Activated T-helper 1 cell treated with anti-CD3 and anti-CD28 coated beads, Interleukin-12 subunit alpha, Interleukin-12 subunit beta, Interleukin-2, Interleukin-4 antibody, amounts not matched to agents 30 ng/mL and 10 ng/mL and 1 ng/mL, durations not matched to agents 14 hours and 24 hours and 36 hours (primary cell): ENCODE results near the gene TLE6. TPM values are rescaled to one million over a fixed set of nuclear protein-coding genes. Genes with fewer than 3 reads are reported as not detected.
"Not testable (repeated sequence)": the region's sequence is repeated elsewhere in the genome, so short reads cannot be mapped to it uniquely, and the experiment has no call there.

ENCODE experiments used
- DNase-seq: peaks from one replicate; pipeline ENCODE4 v3.0.0; 2021; ENCODE audit warnings: low spot score
- H3K27ac Mint-ChIP-seq: one replicate; pipeline ENCODE4 v1.8.0; 2021; ENCODE audit warnings: mild to moderate bottlenecking, mixed read lengths
- H3K27me3 Mint-ChIP-seq: one replicate; pipeline ENCODE4 v1.8.0; 2022; ENCODE audit warnings: mild to moderate bottlenecking, moderate library complexity, mixed read lengths; ENCODE audit not compliant: insufficient read depth
- H3K36me3 Mint-ChIP-seq: one replicate; pipeline ENCODE4 v1.8.0; 2021; ENCODE audit warnings: low read depth, mixed read lengths
- H3K4me1 Mint-ChIP-seq: one replicate; pipeline ENCODE4 v1.8.0; 2021; ENCODE audit warnings: low read depth, mixed read lengths
- H3K4me3 Mint-ChIP-seq: one replicate; pipeline ENCODE4 v1.8.0; 2021; ENCODE audit warnings: mild to moderate bottlenecking, moderate library complexity, mixed read lengths
- H3K9me3 Mint-ChIP-seq: one replicate; pipeline ENCODE4 v1.8.0; 2021; ENCODE audit warnings: mixed read lengths
- intact Hi-C: fragments of 100-400 bp; cut with micrococcal nuclease; formaldehyde crosslinking; loops from one replicate; pipeline ENCODE4 v1.15.1; 2024
- total RNA-seq: library from RNA; stranded (reverse); gene quantifications from 2 replicates; pipeline ENCODE4 v1.2.3, GENCODE V29; 2022

The TLE6 gene
- total RNA-seq, 1 donor from 2014 or later = 0.57 TPM

DNA sequence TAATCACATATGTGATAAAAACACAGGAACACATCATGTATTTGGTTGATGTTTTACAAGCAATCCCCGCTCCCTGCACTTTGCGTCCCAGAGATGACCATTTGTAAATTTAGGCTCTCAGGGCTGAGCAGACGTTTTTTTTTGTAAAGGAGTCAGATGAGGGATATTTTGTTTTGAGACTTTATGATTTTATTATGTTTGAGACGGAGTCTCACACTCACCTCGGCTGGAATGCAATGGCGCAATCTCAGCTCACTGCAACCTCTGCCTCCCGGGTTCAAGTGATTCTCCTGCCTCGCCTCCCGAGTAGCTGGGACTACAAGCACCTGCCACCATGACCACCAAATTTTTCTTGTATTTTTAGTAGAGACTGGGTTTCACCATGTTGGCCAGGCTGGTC lies 1.4 kb downstream of the TLE6 start:
- Mint-ChIP-seq H3K27me3 (peaks cover 35% of the 10 kb centered on the region), H3K36me3 (no peaks in the 10 kb centered on the region), H3K9me3 (no peaks in the 10 kb centered on the region), H3K27ac (no peak overlapping the region), H3K4me3 (no peak overlapping the region), H3K4me1 (peaks cover 18% of the 10 kb centered on the region)
- DNase-seq = no peak
- intact Hi-C loops = no loop called here

DNA sequence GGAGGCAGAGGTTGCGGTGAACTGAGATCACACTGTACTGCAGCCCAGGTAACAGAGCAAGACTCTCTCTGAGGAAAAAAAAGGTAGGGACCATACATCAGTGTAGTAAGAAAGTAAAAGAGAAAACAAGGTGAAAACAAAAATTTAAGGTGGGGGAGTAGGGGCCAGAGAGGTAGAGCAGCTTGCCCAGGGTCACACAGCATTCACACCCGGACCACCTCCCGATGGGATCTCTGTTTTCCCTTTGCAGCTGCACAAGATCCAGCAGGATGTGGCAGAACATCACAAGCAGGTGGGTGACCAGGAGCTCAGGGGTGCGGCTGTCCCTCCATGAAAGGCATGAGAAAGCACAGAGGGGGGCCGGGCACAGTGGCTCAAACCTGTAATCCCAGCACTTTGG lies 4.5 kb downstream of the TLE6 start:
- Mint-ChIP-seq H3K9me3 (no peaks in the 10 kb centered on the region), H3K36me3 (no peaks in the 10 kb centered on the region), H3K27me3 (peaks cover 28% of the 10 kb centered on the region), H3K27ac (no peak overlapping the region), H3K4me3 (no peak overlapping the region), H3K4me1 (peaks cover 4% of the 10 kb centered on the region)
- intact Hi-C loops = no loop called here
- no peak for DNase-seq

DNA sequence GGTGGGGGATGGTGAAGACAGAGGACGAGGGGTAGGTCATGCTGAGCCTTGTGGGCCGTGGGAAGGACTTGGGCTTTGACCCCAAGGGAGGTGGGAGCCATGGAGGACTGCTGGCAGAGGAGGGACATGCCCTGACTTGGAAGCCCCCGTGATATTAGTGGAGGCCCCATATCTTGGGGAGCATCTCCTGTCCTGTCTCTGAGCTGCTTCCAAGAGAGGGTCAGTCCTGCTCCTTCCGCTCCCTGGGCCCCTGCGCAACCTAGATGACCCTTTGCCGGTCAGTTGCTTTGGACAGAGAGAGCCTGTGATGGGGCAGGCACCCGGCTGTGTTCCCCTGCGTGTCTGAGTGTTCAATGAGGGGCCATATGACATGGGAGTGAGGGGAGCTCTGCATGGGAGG lies 5.2 kb downstream of the TLE6 start:
- Mint-ChIP-seq H3K27me3 (peaks cover 26% of the 10 kb centered on the region), H3K27ac (no peak overlapping the region), H3K4me3 (no peak overlapping the region), H3K36me3 (no peaks in the 10 kb centered on the region), H3K9me3 (no peaks in the 10 kb centered on the region), H3K4me1 (no peaks in the 10 kb centered on the region)
- intact Hi-C loops = no loop called here
- no peak for DNase-seq

DNA sequence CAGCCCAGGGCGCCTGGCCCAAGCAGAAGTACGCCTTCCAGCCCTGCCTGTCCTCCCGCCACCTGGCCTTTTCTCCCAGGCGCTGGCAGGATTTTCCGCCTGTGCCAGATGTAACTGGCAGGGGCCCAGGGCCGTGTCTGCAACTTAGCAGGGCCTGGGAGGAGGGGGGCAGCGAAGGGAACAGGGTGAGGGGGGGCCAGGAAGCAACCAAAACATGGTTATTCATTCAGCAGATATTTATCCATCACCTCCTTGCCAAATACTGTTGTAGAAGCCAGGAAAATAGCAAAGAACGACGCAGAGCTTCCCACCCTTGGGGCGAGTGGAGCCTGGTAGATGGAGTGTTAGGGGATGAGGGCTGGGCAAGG lies 5.6 kb downstream of the TLE6 start:
- no peaks in the 10 kb centered on the region for H3K4me1 Mint-ChIP-seq
- H3K27ac Mint-ChIP-seq = no peak overlapping the region
- DNase-seq = no peak
- H3K4me3 Mint-ChIP-seq = no peak overlapping the region
- intact Hi-C loops = no loop called here
- peaks cover 26% of the 10 kb centered on the region for H3K27me3 Mint-ChIP-seq
- no peaks in the 10 kb centered on the region for H3K36me3 Mint-ChIP-seq
- H3K9me3 Mint-ChIP-seq = no peaks in the 10 kb centered on the region

DNA sequence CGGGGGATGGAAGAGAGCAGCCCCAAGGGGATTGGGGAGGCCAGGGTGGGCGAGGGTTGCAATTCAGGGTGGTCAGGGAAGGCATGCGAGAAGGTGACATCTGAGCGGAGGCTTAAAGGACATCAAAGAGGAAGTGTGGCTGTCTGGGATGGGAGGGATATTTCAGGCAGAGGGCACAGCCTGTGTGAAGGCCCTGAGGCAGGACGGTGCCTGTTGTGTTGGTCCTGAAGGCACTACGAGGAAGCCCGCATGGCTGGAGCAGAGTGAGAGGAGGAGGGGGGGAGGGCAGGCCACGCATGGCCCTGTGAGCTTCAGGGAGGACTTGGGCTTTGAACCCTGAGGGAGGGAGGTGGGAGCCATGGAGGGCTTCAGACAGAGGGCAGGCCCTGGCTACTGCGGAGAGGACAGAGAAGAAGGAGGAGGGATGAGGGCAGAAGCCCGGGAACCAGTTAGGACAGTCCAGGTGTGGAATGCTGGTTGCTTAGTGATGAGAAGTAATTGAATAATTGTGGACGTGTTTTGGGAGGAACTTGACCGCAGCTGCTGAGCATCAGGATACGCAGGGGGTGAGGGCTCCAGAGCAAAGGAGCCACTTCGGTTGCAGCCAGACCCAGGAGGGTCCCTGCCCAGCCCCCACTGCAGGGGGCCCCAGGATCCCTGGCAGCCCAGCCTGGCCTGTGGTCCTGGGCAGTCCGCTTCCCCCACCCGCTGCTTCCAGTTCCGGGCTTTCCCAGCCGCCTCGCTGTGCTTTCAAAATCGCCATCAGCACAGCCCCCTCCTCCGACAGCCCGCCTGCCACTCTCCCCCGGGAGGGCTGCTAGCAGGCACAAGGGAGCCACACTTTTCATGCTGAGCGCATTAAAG lies 6.2 kb downstream of the TLE6 start:
- intact Hi-C loops = no loop called here
- Mint-ChIP-seq H3K36me3 (no peaks in the 10 kb centered on the region), H3K27ac (no peak overlapping the region), H3K27me3 (peaks cover 26% of the 10 kb centered on the region), H3K9me3 (no peaks in the 10 kb centered on the region), H3K4me1 (no peaks in the 10 kb centered on the region), H3K4me3 (no peak overlapping the region)
- no peak for DNase-seq

DNA sequence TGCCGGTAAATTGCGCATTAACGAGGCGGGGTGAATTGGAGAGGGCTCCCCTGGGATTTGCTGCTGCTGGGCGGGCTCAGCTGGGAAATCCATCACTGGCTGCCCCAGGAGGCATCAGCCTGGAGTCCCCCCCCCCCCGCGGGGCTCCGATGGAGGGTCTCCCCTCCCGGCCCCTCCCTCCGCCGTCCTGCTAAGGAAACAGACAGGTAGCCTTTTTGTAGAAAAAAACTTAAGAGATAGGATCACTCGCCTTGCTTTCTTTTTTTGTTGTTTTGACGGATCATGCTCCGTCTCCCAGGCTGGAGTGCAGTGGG lies 6.8 kb downstream of the TLE6 start:
- no peak overlapping the region for H3K27ac Mint-ChIP-seq
- peaks cover 26% of the 10 kb centered on the region for H3K27me3 Mint-ChIP-seq
- no peaks in the 10 kb centered on the region for H3K36me3 Mint-ChIP-seq
- intact Hi-C loops = no loop called here
- no peaks in the 10 kb centered on the region for H3K4me1 Mint-ChIP-seq
- H3K9me3 Mint-ChIP-seq = no peaks in the 10 kb centered on the region
- DNase-seq = no peak
- H3K4me3 Mint-ChIP-seq = no peak overlapping the region

DNA sequence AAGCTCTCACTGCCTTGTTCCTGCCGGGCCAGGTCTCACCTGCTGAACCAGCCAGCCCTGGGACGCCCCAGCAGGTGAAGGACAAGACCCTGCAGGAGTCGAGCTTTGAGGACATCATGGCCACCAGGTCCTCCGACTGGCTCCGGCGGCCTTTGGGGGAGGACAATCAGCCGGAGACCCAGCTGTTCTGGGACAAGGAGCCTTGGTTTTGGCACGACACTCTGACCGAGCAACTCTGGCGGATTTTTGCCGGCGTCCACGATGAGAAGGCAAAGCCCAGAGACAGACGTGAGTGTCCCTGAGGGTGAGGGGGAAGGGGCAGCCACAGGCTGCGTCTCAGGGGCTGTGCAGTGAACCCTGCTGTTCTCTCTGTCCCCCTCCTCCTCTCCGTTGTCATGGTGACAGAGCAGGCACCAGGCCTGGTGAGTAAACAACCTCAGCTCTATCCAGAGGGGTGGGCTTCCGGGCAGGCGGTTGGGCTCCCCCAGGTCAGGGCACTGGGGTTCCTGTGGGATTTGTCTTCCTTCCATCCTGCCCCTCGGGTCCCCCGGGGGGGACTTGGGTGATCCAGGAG lies 9.7 kb downstream of the TLE6 start:
- Mint-ChIP-seq H3K4me1 (no peaks in the 10 kb centered on the region), H3K27me3 (peaks cover 22% of the 10 kb centered on the region), H3K27ac (no peak overlapping the region), H3K9me3 (no peaks in the 10 kb centered on the region), H3K4me3 (no peak overlapping the region), H3K36me3 (no peaks in the 10 kb centered on the region)
- intact Hi-C loops = no loop called here
- DNase-seq = no peak

DNA sequence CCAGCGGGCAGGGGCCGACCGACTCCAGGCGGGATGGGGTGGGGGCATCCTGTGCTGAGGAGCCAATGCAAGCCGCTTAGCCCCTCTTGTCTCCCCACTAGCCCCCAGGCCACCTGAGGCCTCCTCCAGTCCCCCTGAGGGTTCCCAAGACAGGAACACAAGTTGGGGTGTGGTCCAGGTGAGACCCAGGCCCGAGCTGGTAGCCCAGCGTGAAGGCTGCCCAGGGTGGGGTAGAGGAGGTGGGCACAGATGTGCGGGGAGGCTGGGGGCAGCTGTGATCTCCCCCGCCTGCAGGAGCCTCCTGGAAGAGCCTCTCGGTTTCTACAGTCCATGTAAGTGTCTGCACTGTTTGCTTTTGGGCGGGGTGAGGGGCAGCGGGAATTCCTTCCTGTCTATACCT lies 10.4 kb downstream of the TLE6 start:
- no peak for DNase-seq
- H3K9me3 Mint-ChIP-seq = no peaks in the 10 kb centered on the region
- H3K36me3 Mint-ChIP-seq = no peaks in the 10 kb centered on the region
- H3K27ac Mint-ChIP-seq = no peak overlapping the region
- intact Hi-C loops = no loop called here
- no peaks in the 10 kb centered on the region for H3K4me1 Mint-ChIP-seq
- peaks cover 15% of the 10 kb centered on the region for H3K27me3 Mint-ChIP-seq
- no peak overlapping the region for H3K4me3 Mint-ChIP-seq

DNA sequence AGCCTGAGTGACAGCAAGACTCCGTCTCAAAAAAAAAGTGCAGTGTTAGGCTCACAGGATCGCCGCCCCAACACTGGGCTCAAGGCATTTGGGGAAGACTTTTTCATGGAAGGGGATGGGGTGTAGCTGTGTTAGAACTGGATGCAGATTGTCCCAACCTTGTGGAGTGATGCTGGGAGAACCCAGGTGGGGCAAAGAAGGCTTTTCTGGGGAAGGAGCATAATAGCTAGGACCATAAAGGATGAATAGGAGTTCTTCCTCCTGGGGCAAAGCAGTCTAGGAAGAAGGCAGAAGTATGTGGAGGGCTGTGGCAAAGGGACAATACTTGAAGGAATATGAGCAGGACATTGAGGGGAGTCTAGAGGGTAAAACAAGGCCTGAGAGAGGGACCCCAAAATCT lies 11.2 kb downstream of the TLE6 start:
- Mint-ChIP-seq H3K27ac (no peak overlapping the region), H3K4me3 (no peak overlapping the region), H3K9me3 (no peaks in the 10 kb centered on the region), H3K4me1 (no peaks in the 10 kb centered on the region), H3K27me3 (peaks cover 11% of the 10 kb centered on the region), H3K36me3 (no peaks in the 10 kb centered on the region)
- no peak for DNase-seq
- intact Hi-C loops = no loop called here

DNA sequence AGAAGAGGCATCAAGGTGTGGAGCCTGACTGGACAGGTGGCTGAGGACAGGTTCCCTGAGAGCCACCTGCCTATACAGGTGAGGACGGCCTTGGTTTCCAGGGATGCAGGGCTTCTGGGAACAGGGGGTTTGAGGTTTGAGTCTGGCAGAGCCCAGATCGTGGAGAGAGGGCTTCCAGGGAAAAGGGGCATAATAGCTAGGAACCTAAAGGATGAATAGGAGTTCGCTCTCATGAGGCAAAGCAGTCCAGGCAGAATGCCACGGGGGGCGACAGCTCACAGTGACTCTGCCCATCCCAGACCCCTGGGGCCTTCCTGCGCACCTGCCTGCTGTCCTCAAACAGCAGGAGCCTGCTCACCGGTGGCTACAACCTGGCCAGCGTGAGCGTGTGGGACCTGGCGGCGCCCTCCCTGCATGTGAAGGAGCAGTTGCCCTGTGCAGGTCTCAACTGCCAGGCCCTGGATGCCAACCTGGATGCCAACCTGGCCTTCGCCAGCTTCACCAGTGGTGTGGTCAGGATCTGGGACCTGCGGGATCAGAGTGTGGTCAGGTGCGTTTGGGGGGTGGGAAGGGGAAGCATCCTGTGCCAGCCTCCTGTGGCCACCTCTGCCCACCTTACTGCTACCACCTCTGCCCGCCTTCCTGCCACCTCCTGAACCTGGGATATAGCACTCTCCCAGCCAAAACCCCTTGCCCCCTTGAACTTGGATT lies 12.0 kb downstream of the TLE6 start:
- Mint-ChIP-seq H3K36me3 (no peaks in the 10 kb centered on the region), H3K27me3 (peaks cover 9% of the 10 kb centered on the region), H3K4me3 (no peak overlapping the region), H3K9me3 (no peaks in the 10 kb centered on the region), H3K27ac (no peak overlapping the region), H3K4me1 (no peaks in the 10 kb centered on the region)
- intact Hi-C loops = no loop called here
- no peak for DNase-seq

DNA sequence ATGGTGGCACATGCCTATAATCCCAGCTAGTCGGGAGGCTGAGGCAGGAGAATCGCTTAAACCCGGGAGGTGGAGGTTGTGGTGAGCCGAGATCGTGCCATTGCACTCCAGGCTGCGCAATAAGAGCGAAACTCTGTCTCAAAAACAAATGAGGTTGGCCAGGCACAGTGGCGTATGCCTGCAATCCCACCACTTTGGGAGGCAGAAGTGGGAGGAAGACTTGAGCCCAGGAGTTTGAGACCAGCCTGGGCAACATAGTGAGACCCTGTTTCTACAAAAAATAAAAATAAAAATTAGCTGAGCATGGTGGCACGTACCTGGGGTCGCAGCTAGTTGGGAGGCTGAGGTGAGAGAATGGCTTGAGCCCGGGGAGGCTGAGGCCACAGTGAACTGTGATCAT lies 15.0 kb downstream of the TLE6 start:
- H3K9me3 Mint-ChIP-seq, H3K27ac Mint-ChIP-seq, H3K27me3 Mint-ChIP-seq, H3K4me3 Mint-ChIP-seq, H3K36me3 Mint-ChIP-seq, H3K4me1 Mint-ChIP-seq, DNase-seq, intact Hi-C loops: not testable (repeated sequence)

DNA sequence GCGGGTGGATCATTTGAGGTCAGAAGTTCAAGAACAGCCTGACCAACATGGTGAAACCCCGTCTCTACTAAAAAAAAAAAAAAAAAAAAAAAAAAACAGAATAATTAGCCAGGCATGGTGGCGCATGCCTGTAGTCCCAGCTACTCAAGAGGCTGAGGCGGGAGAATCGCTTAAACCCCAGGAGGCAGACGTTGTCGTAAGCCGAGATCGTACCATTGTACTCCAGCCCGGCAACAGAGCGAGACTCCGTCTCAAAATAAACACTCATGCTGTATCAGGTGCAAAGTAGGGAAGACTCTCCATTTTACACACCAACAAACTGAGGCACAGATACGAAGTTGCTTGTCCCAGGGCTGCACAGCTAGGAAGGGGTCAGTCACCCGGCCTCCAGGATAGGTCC lies 15.6 kb downstream of the TLE6 start:
- Mint-ChIP-seq H3K4me1 (no peaks in the 10 kb centered on the region), H3K36me3 (no peaks in the 10 kb centered on the region), H3K9me3 (no peaks in the 10 kb centered on the region), H3K27ac (no peak overlapping the region), H3K27me3 (no peaks in the 10 kb centered on the region), H3K4me3 (no peak overlapping the region)
- DNase-seq = no peak
- intact Hi-C loops = no loop called here

DNA sequence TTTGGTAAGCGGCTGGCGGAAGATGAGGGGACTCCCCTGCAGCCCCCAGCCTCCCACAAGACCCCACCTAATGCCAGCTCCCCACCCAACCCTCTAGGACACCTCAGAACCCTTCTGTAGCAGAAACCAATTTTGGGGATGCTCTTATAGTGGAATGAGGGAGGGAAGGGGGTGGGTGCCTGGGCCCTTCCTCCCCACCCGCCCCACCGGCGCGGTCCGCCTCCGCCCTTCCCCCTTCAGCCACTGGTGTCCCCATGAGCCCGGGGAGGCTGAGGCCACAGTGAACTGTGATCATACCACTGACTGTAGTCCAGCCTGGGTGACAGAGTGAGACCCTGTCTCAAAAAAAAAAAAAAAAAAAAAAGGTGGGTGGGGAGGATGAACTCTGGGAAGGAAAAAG lies 16.2 kb downstream of the TLE6 start:
- intact Hi-C loops = no loop called here
- Mint-ChIP-seq H3K27ac (no peak overlapping the region), H3K27me3 (no peaks in the 10 kb centered on the region), H3K9me3 (no peaks in the 10 kb centered on the region), H3K4me1 (no peaks in the 10 kb centered on the region), H3K36me3 (no peaks in the 10 kb centered on the region), H3K4me3 (no peak overlapping the region)
- DNase-seq = no peak
